ENCODE measurements around the gene SH3YL1.

Gene SH3YL1

GRCh38 chr2:187825-188224, 76.0 kb downstream of the SH3YL1 start:
- TF ChIP-seq CTCF (IDR thresholded peaks at IDR 0.05): no peak

GRCh38 chr2:185221-185620, 78.6 kb downstream of the SH3YL1 start:
- no peak for TF ChIP-seq CTCF (IDR thresholded peaks at IDR 0.05)
- Histone ChIP-seq H3K79me2 (no peaks in the 10 kb centered on the region), H3K4me2 (ENCODE audit: low read length) (no peak overlapping the region), H3K36me3 (ENCODE audit: control insufficient read depth, insufficient read depth, low read length) (no peaks in the 10 kb centered on the region), H3K4me3 (ENCODE audit: low read depth, low read length) (no peak overlapping the region), H3K9me3 (ENCODE audit: control insufficient read depth, low read length) (no peaks in the 10 kb centered on the region), H2AFZ (no peak overlapping the region), H3K4me1 (no peaks in the 10 kb centered on the region), H3K27me3 (ENCODE audit: control insufficient read depth, insufficient read depth, low read length) (no peaks in the 10 kb centered on the region), H3K9ac (no peak overlapping the region), H3K27ac (no peak overlapping the region)

More at GRCh38 chr2:187825-188224, 76.0 kb downstream of the SH3YL1 start:
- Histone ChIP-seq H2AFZ (no peak overlapping the region), H3K36me3 (ENCODE audit: control insufficient read depth, insufficient read depth, low read length) (no peaks in the 10 kb centered on the region), H3K27ac (no peak overlapping the region), H3K4me3 (ENCODE audit: low read depth, low read length) (no peak overlapping the region), H3K4me2 (ENCODE audit: low read length) (no peak overlapping the region), H3K27me3 (ENCODE audit: control insufficient read depth, insufficient read depth, low read length) (no peaks in the 10 kb centered on the region), H3K79me2 (no peaks in the 10 kb centered on the region), H3K9me3 (ENCODE audit: control insufficient read depth, low read length) (no peaks in the 10 kb centered on the region), H3K9ac (no peak overlapping the region), H3K4me1 (no peaks in the 10 kb centered on the region)

GRCh38 chr2:184695-185094, 79.1 kb downstream of the SH3YL1 start:
- no peak overlapping the region for H3K4me2 ChIP-seq (ENCODE audit: low read length)
- no peaks in the 10 kb centered on the region for H3K36me3 ChIP-seq (ENCODE audit: control insufficient read depth, insufficient read depth, low read length)
- no peaks in the 10 kb centered on the region for H3K27me3 ChIP-seq (ENCODE audit: control insufficient read depth, insufficient read depth, low read length)
- H2AFZ ChIP-seq: no peak overlapping the region
- H3K4me3 ChIP-seq (ENCODE audit: low read depth, low read length): no peak overlapping the region
- H3K4me1 ChIP-seq: no peaks in the 10 kb centered on the region
- no peak overlapping the region for H3K27ac ChIP-seq
- H3K9ac ChIP-seq: no peak overlapping the region
- no peaks in the 10 kb centered on the region for H3K9me3 ChIP-seq (ENCODE audit: control insufficient read depth, low read length)
- no peaks in the 10 kb centered on the region for H3K79me2 ChIP-seq
- no peak for TF ChIP-seq CTCF (IDR thresholded peaks at IDR 0.05)

- H3K9ac ChIP-seq: no peak overlapping the region
- no peaks in the 10 kb centered on the region for H3K79me2 ChIP-seq
- H3K4me3 ChIP-seq (ENCODE audit: low read depth, low read length): no peak overlapping the region
- no peak for TF ChIP-seq CTCF (IDR thresholded peaks at IDR 0.05)
- H3K27me3 ChIP-seq (ENCODE audit: control insufficient read depth, insufficient read depth, low read length): no peaks in the 10 kb centered on the region
- no peaks in the 10 kb centered on the region for H3K9me3 ChIP-seq (ENCODE audit: control insufficient read depth, low read length)
- H3K36me3 ChIP-seq (ENCODE audit: control insufficient read depth, insufficient read depth, low read length): no peaks in the 10 kb centered on the region
- H2AFZ ChIP-seq: no peak overlapping the region
- H3K27ac ChIP-seq: no peak overlapping the region
- no peak overlapping the region for H3K4me2 ChIP-seq (ENCODE audit: low read length)
- no peaks in the 10 kb centered on the region for H3K4me1 ChIP-seq
These were observed 81.2 kb downstream of the SH3YL1 start for GRCh38 chr2:182509-183122.

- TF ChIP-seq CTCF (IDR thresholded peaks at IDR 0.05): no peak
- no peak overlapping the region for H3K9ac ChIP-seq
- H3K79me2 ChIP-seq: no peaks in the 10 kb centered on the region
- H2AFZ ChIP-seq: no peak overlapping the region
- H3K27ac ChIP-seq: no peak overlapping the region
- H3K36me3 ChIP-seq (ENCODE audit: control insufficient read depth, insufficient read depth, low read length): no peaks in the 10 kb centered on the region
- no peak overlapping the region for H3K4me3 ChIP-seq (ENCODE audit: low read depth, low read length)
- no peak overlapping the region for H3K4me2 ChIP-seq (ENCODE audit: low read length)
- H3K4me1 ChIP-seq: no peaks in the 10 kb centered on the region
- H3K9me3 ChIP-seq (ENCODE audit: control insufficient read depth, low read length): no peaks in the 10 kb centered on the region
- H3K27me3 ChIP-seq (ENCODE audit: control insufficient read depth, insufficient read depth, low read length): no peaks in the 10 kb centered on the region
These were observed 83.5 kb downstream of the SH3YL1 start for GRCh38 chr2:180311-180710.

Measured in parathyroid adenoma (tissue), 2 donors.